ENCODE data around the gene FNDC3B. TPM values are rescaled to one million over a fixed set of nuclear protein-coding genes. Genes with fewer than 3 reads are reported as not detected.
A peak's percentile ranks its signal among the peaks of the same experiment; 100 is the strongest.

The FNDC3B gene
- total and polyA plus RNA-seq, 4 donors, result 13.3 to 175 (median 100) TPM

DNA sequence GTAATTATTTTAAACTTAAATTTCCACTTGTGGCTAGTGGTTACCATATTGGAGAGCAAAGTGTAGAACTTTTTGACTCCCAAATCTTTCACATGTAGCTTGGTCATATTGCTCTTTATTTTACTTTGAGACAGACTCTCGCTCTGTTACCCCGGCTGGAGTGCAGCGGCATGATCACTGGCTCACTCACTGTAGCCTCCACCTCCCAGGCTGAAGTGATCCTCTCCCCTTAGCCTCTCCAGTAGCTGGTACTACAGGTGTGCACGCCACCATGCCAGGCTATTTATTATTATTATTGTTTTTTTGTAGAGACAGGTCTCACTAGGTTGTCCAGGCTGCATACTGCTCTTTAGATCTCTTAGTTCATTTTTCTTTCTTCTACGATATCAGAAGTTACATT, 3.9 kb downstream of the FNDC3B start:
- Histone ChIP-seq H3K27ac (ENCODE audit: low read depth in 1 of 2, low read length in 1 of 2) (no peak overlapping the region), H3K9me3 (ENCODE audit: control insufficient read depth in 4 of 4, insufficient read depth in 3 of 4, low read length in 3 of 4) (no peaks in the 10 kb centered on the region), H3K4me3 (no peak overlapping the region), H3K4me1 (ENCODE audit: control insufficient read depth in 5 of 5, insufficient read depth in 5 of 5, low read length in 5 of 5) (peaks cover 0 to 24% (median 4%) of the 10 kb centered on the region in 5 donors), H3K36me3 (ENCODE audit: control insufficient read depth in 4 of 4, insufficient read depth in 4 of 4, low read length in 4 of 4) (no peaks in the 10 kb centered on the region), H3K27me3 (ENCODE audit: control insufficient read depth in 3 of 3, insufficient read depth in 3 of 3, low read length in 2 of 3) (no peaks in the 10 kb centered on the region), H3K9ac (ENCODE audit: insufficient read depth in 1 of 2, low read length in 2 of 2) (no peak overlapping the region)
- no peak for ATAC-seq (ENCODE audit: insufficient read depth, low FRiP score)
- TF ChIP-seq CTCF (IDR thresholded peaks at IDR 0.05; ENCODE audit: control extremely low read depth, extremely low read depth), result no peak
- no peak for DNase-seq
- WGBS, 2 donors, result 90 to 94% methylated on average over 5 of the region's 5 CpGs

GRCh38 chr3:172043766-172044165, 4.4 kb downstream of the FNDC3B start:
- 82 to 91% methylated on average over 5 of the region's 5 CpGs for WGBS, 2 donors
- DNase-seq (no peak), ATAC-seq (ENCODE audit: insufficient read depth, low FRiP score) (no peak)
- no peaks in the 10 kb centered on the region for H3K27me3 ChIP-seq (ENCODE audit: control insufficient read depth in 3 of 3, insufficient read depth in 3 of 3, low read length in 2 of 3)
- no peaks in the 10 kb centered on the region for H3K36me3 ChIP-seq (ENCODE audit: control insufficient read depth in 4 of 4, insufficient read depth in 4 of 4, low read length in 4 of 4)
- no peak overlapping the region for H3K4me3 ChIP-seq
- no peaks in the 10 kb centered on the region for H3K9me3 ChIP-seq (ENCODE audit: control insufficient read depth in 4 of 4, insufficient read depth in 3 of 4, low read length in 3 of 4)
- no peak overlapping the region for H3K9ac ChIP-seq (ENCODE audit: insufficient read depth in 1 of 2, low read length in 2 of 2)
- no peak overlapping the region for H3K27ac ChIP-seq (ENCODE audit: low read depth in 1 of 2, low read length in 1 of 2)
- H3K4me1 ChIP-seq (ENCODE audit: control insufficient read depth in 5 of 5, insufficient read depth in 5 of 5, low read length in 5 of 5), result peaks cover 0 to 24% (median 3%) of the 10 kb centered on the region in 5 donors
- no peak for TF ChIP-seq CTCF (IDR thresholded peaks at IDR 0.05; ENCODE audit: control extremely low read depth, extremely low read depth)

- H3K36me3 ChIP-seq (ENCODE audit: control insufficient read depth in 4 of 4, insufficient read depth in 4 of 4, low read length in 4 of 4), result no peaks in the 10 kb centered on the region
- ATAC-seq (ENCODE audit: insufficient read depth, low FRiP score) (no peak), DNase-seq (no peak)
- no peaks in the 10 kb centered on the region for H3K9me3 ChIP-seq (ENCODE audit: control insufficient read depth in 4 of 4, insufficient read depth in 3 of 4, low read length in 3 of 4)
- no peak overlapping the region for H3K4me3 ChIP-seq
- peak overlapping the region in 1 of 2 donors; percentile 8 for H3K9ac ChIP-seq (ENCODE audit: insufficient read depth in 1 of 2, low read length in 2 of 2)
- no peaks in the 10 kb centered on the region for H3K27me3 ChIP-seq (ENCODE audit: control insufficient read depth in 3 of 3, insufficient read depth in 3 of 3, low read length in 2 of 3)
- H3K4me1 ChIP-seq (ENCODE audit: control insufficient read depth in 5 of 5, insufficient read depth in 5 of 5, low read length in 5 of 5), result peaks cover 0 to 24% (median 3%) of the 10 kb centered on the region in 5 donors
- H3K27ac ChIP-seq (ENCODE audit: low read depth in 1 of 2, low read length in 1 of 2), result no peak overlapping the region
- TF ChIP-seq CTCF (IDR thresholded peaks at IDR 0.05; ENCODE audit: control extremely low read depth, extremely low read depth), result no peak
- 55 to 64% methylated on average over 4 of the region's 4 CpGs for WGBS, 2 donors
Measured at GRCh38 chr3:172044833-172045585, 5.6 kb downstream of the FNDC3B start.

All from lung (tissue), 12 donors.